Activated naive CD8-positive, alpha-beta T cell treated with anti-CD3 and anti-CD28 coated beads for 36 hours (primary cell): Measurements from ENCODE around the gene AP2A2. TPM values are rescaled to one million over a fixed set of nuclear protein-coding genes. Genes with fewer than 3 reads are reported as not detected.

ENCODE experiments used
- DNase-seq: peaks from one replicate; pipeline ENCODE4 v3.0.0; 2021
- H3K27ac Mint-ChIP-seq: one replicate; pipeline ENCODE4 v1.8.0; 2022; ENCODE audit warnings: mild to moderate bottlenecking, moderate library complexity, mixed read lengths
- H3K27me3 Mint-ChIP-seq: one replicate; pipeline ENCODE4 v1.8.0; 2022; ENCODE audit warnings: mild to moderate bottlenecking, mixed read lengths
- H3K36me3 Mint-ChIP-seq: one replicate; pipeline ENCODE4 v1.8.0; 2021; ENCODE audit warnings: mild to moderate bottlenecking, mixed read lengths
- H3K4me1 Mint-ChIP-seq: one replicate; pipeline ENCODE4 v1.8.0; 2021; ENCODE audit warnings: mixed read lengths
- H3K4me3 Mint-ChIP-seq: one replicate; pipeline ENCODE4 v1.8.0; 2022; ENCODE audit warnings: mild to moderate bottlenecking, moderate library complexity, mixed read lengths
- H3K9me3 Mint-ChIP-seq: one replicate; pipeline ENCODE4 v1.8.0; 2022; ENCODE audit warnings: mixed read lengths
- total RNA-seq, 2 experiments: library from RNA; stranded (reverse); gene quantifications; one replicate each; pipeline ENCODE4 v1.2.3, GENCODE V29; 2021

Gene AP2A2
- total RNA-seq, 2 experiments from 2014 or later: 26.3 to 30.3 TPM

DNA sequence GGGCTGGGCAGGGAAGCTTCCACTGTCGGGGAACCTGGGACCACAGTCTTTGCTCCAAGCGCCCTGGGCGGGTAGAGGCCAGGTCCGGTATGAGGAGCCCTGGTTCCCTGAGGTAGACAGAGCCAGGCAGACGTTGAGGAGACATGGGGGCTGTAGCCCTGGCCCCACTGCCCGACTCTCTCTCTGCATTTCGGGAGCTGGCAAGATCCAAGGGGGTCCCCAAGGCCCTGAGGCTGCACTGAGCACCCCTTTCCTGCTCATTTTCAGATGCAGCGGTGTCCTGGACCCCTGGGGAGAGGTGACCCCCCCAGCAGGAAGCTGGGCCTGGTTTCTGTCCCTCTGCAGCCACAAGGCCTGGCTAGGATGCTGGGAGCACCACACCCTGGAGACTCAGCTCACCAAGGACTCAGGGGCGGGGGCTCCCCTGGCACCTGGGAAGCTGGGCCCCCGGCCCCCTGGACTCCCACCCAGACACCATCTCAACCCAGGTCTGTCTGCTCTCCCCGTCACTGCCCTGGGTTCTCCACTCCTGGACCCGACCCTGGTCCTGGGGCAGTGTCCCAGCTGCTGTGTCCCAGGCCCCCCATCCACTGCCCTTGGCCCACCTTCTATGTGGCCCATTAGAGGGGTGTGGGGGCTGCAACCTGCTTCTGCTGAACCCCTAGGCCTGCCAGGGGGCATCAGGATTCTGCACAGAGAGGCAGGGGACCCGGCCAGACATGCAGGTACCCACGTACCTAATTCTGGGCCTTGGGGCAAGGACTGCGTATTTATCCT is 125.9 kb downstream of the AP2A2 start:
- DNase-seq: no peak
- Mint-ChIP-seq H3K27ac (no peak overlapping the region), H3K9me3 (no peaks in the 10 kb centered on the region), H3K36me3 (no peaks in the 10 kb centered on the region), H3K27me3 (peaks cover 10% of the 10 kb centered on the region), H3K4me1 (peaks cover 2% of the 10 kb centered on the region), H3K4me3 (no peak overlapping the region)

DNA sequence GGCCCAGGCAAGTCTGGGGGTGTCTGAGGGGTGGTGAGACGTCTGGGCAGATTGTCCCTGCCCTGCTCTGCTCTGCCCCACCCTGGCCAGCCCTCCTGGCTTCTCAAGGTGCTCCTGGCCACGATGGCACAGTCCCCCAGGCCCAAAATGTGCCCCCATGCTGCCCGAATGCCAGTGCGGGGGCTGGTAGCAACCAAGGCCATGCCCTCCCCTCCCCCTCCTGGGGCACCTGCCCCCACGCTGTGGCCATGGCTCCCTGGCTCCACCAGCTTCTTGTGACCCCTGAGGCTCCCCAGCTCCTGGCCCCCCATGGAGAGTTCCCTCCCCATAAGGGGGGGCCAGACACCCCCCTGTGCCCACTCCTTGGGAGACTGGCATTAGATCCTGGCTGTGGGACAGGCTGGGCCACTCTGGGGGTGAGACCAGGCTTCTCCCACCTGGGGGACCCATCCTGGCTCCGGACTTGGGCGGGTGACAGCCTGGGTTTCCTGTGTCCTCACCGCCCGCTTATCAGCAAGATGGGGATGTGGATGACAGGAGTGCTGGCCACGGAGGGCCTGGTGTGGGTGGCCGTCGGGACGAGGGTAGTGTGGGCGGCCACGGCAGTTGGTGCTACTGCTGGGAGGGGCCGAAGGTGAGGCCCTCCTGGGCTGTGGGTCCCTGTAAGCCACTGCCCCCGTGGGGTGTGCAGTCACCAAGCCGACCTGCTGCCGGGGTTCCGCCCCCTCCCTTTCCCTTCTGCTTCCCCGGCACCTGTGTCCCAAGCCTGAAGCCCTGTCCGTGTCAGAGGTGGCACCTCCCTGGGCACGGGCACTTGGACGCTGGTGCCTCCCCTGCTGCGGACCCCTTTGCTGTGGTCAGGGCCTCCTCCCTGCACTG is 126.7 kb downstream of the AP2A2 start:
- Mint-ChIP-seq H3K36me3 (no peaks in the 10 kb centered on the region), H3K27ac (no peak overlapping the region), H3K4me1 (peaks cover 2% of the 10 kb centered on the region), H3K27me3 (peaks cover 10% of the 10 kb centered on the region), H3K9me3 (no peaks in the 10 kb centered on the region), H3K4me3 (no peak overlapping the region)
- no peak for DNase-seq

DNA sequence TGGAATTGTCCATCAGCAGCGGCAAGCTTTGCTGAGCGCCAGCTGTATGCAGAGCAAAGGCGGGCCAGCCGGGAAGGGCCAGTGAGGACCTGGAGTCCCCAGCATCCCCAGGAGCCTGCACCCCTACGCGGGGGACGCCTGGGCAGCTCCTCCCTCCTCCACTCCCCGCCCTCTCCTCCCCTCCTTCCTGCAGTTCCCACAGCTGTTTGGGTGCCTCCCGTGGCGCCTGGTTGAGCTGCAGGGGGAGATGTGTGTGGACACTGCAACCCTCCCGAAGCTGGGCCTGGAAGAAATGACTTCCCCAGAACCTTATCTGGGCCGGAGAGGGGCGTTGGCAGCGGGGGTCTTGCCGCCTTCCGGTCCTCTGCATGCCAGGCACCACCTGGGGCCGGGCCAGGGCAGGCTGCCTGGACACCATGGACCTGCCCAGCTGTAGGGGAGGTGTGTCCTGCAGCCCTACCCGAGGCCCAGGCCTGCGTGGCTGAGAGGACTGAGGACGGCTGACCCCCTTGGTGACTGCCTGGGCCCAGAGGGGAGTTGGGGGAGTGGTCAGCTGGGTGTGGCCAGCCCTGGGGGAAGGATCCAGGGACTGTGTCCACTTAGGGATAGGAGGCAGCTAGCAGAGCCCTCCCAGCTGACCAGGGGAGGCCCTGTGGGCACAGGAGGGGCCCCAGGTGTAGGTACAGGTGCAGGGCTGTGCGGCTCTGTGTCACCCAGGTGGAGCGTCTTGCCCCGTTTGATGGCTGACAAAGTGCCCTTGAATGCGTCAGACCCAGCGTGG is 127.6 kb downstream of the AP2A2 start:
- no peak for DNase-seq
- Mint-ChIP-seq H3K9me3 (no peaks in the 10 kb centered on the region), H3K4me3 (no peak overlapping the region), H3K27ac (no peak overlapping the region), H3K27me3 (peaks cover 5% of the 10 kb centered on the region), H3K4me1 (peaks cover 2% of the 10 kb centered on the region), H3K36me3 (no peaks in the 10 kb centered on the region)

DNA sequence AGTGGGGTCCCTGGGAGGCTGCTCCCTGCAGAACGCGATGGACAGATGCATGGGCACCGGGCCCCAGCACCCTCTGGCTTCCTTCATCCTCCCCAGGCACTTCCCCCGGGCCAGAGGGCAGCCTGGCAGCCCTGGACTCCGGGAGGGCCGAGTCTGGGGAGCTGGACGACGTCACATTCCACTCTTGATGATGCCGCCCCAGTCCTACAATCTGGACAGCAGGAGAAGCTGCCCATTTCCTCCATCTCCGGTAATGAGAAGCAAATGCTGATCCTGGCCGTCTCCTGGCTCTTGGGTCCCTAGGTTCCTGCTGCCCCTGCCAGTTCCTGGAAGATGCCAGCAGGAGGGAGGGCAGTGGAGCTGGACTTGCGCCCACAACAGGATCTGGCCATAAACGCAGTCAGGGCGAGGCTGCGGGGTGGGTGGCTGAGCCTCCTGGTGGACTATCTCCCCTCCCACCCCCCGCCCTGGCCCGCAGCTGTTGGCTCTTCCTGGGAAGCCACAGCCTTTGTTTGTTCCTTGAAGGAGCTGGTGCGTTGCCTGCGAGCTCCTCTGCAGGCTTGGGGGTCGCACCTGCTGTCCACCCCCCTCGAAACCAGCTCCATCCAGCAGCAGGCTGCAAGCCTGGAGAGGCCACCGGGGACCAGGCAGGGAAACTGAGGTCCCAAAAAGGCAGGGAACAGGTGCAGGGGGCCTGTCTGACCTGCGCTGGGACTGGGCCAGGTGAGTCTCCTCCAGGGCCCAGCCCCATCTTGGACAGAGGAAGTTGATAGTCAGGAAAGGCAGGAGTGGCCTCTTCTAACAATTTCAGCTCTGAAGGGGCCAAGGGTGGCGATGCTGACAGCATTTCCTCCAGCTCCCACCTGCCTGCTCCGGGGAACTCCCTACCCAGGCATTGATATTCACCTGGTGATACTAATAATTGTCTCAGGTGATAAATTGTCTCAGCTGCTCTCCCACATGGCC is 128.8 kb downstream of the AP2A2 start:
- no peaks in the 10 kb centered on the region for H3K36me3 Mint-ChIP-seq
- H3K27me3 Mint-ChIP-seq: peaks cover 5% of the 10 kb centered on the region
- no peak overlapping the region for H3K4me3 Mint-ChIP-seq
- H3K9me3 Mint-ChIP-seq: no peaks in the 10 kb centered on the region
- no peak for DNase-seq
- peaks cover 2% of the 10 kb centered on the region for H3K4me1 Mint-ChIP-seq
- H3K27ac Mint-ChIP-seq: no peak overlapping the region

DNA sequence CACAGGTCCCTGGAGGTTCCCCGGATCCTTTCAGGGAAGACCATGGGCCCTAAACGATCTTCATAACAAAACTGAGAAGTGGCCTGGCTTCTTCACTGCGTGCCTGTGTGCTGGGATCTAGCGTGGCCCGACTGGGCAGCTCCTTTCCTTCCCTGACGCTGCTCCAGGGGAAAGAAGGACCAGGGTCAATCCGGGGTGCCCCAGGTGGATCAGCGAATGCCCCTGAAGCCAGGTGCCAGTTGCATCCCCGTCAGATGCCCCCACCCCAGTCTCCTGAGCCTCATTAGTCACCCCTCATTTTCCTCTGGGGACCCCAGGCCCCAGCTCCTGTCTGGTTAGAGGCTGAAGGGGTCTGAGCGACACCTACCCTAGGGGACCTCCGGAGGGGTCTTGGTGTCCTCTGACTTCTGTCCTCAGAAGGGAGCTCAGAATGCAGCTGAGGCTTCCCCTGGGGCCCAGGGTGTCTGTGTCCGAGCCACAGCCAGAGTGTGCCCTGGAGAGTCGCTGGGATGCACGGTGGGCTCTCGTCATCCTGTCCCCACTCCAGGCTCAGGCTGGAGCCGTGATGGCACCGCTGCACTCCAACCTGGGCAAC is 129.5 kb downstream of the AP2A2 start:
- no peak for DNase-seq
- peaks cover 5% of the 10 kb centered on the region for H3K27me3 Mint-ChIP-seq
- H3K36me3 Mint-ChIP-seq: no peaks in the 10 kb centered on the region
- peaks cover 2% of the 10 kb centered on the region for H3K4me1 Mint-ChIP-seq
- no peak overlapping the region for H3K27ac Mint-ChIP-seq
- no peak overlapping the region for H3K4me3 Mint-ChIP-seq
- no peaks in the 10 kb centered on the region for H3K9me3 Mint-ChIP-seq

DNA sequence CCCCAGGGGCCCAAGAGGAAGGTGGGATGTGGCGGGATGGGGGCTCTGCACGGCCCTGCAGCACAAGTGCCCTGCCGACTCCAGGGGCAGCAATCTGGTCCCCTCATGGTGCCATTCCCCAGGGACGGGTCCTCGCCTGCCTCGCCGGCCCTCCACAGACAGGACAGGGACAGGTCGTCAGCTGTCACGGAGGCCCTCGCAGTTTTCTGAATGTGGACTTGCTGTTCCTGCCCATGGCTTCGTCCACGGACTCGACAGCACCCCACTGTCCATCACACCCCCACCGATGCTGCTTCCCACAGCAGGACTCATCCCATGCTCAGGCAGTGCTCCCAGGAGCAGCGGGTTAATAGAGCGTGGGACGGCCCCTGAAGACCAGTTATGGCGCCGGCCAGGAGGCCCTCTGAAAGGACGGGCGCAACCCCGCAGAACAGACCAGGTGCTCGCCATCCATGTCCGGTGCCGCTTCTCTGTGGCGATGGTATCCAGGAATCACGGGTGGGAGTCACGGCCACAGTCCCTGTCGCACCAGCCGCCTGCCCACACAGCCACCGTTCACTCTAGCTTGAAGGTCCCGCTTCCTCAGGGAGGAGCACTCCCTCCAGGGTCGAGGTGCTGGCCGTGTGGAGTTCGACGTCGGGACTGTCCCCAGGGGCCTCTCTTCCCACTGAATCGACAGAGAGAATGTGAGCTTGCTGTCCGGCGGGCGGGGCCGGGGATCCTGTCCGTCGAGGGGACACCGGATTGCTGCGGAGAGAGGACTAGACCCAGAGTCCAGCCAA is 130.5 kb downstream of the AP2A2 start:
- Mint-ChIP-seq H3K36me3 (no peaks in the 10 kb centered on the region), H3K4me1 (no peaks in the 10 kb centered on the region), H3K27me3 (peaks cover 1% of the 10 kb centered on the region), H3K4me3 (no peak overlapping the region), H3K27ac (no peak overlapping the region), H3K9me3 (no peaks in the 10 kb centered on the region)
- no peak for DNase-seq

DNA sequence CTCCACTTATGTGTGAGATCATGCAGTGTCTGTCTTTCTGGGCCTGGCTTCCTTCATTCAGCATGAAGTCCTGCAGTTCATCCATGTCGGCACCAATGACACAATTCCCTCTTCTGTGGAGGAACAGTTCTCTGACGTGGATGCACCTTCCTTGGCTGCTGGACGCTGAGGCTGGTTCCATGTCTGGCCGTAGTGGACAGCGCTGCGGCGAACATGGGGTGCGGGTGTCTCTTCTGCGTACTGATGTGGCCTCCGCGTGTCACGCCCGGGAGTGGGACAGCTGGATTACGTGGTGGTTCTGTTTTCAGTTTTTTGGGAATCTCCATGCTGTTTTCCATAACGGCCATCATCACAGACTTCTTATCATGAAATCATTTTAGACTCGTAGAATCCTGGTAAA is 132.1 kb downstream of the AP2A2 start:
- DNase-seq: no peak
- Mint-ChIP-seq H3K4me1 (peaks cover under 1% of the 10 kb centered on the region), H3K36me3 (no peaks in the 10 kb centered on the region), H3K27ac (no peak overlapping the region), H3K4me3 (no peak overlapping the region), H3K9me3 (peaks cover 5% of the 10 kb centered on the region), H3K27me3 (no peaks in the 10 kb centered on the region)

DNA sequence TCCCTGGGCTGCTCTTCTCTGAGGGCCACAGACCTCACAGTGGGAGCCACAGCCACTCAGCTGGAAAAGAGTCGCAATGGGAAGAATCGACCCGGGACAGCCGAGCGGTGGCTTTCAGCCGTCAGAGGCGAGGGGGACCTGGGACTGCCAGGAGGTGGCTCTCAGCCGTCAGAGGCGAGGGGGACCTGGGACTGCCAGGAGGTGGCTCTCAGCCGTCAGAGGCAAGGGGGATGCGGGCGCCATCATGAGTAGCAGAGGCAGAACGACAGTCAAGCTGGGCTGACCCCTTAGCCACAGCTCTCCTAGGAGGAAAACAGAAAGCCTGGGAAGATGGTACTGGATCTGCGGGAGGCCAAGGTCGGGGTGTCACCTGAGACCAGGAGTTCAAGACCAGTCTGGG is 134.1 kb downstream of the AP2A2 start:
- no peaks in the 10 kb centered on the region for H3K36me3 Mint-ChIP-seq
- H3K4me1 Mint-ChIP-seq: peaks cover 14% of the 10 kb centered on the region
- DNase-seq: no peak
- peaks cover 5% of the 10 kb centered on the region for H3K9me3 Mint-ChIP-seq
- no peak overlapping the region for H3K4me3 Mint-ChIP-seq
- H3K27me3 Mint-ChIP-seq: peaks cover 4% of the 10 kb centered on the region
- no peak overlapping the region for H3K27ac Mint-ChIP-seq

DNA sequence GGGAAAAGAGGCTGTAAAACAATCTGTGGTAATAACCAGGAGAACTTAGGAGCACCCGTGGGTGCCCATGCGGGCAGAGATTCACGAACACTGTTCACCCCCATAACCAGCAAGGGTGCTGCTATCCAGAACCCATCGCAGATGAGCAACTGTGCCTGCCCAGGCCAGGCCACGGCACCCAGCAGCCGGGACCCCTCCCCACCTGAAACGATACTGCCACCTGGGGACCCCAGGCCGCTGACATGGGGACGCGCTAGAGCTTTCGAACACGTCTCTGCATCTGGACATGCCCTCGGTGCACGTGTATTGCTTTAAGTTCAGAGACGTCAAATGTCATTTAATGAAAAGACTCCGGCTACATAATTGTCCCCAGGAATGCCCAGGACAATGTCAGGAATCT is 134.7 kb downstream of the AP2A2 start:
- no peaks in the 10 kb centered on the region for H3K36me3 Mint-ChIP-seq
- H3K9me3 Mint-ChIP-seq: peaks cover 5% of the 10 kb centered on the region
- no peak overlapping the region for H3K4me3 Mint-ChIP-seq
- H3K27me3 Mint-ChIP-seq: peaks cover 4% of the 10 kb centered on the region
- no peak overlapping the region for H3K27ac Mint-ChIP-seq
- H3K4me1 Mint-ChIP-seq: peaks cover 14% of the 10 kb centered on the region
- no peak for DNase-seq

DNA sequence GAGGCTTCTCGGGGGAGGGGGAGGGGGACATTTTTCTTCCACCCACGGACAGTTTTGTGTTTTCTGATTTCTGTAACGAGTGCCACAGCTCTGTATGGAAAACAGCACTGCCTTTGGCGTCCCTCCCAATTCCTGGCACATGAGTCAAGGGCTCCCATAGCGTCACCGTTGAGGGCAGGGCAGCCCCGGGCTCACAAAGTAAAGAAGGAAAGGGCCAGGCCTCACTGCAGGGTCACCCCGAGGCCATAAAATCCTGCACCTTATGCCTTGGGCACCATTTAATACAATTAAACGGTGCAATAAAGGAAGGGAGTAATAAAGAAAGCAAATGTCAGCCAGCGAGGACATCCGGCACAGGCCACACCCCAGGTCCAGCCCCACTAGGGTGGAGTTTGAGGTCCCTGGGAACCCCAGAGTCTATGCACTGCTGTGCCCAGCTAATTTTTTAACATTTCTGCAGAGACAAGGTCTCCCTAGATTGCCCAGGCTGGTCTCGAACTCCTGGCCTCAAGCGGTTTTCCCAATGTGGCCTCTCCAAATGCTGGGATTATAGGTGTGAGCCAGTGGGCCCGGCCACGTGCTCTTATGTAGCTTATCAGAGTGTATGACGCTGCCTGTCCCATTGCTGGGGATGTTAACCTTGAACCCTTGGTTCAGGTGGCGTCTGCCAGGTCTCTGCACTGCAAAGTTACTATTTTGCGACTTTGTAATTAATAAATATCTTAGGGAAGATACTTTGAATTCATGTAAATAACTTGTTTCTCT is 135.4 kb downstream of the AP2A2 start:
- H3K27ac Mint-ChIP-seq: no peak overlapping the region
- peaks cover 4% of the 10 kb centered on the region for H3K27me3 Mint-ChIP-seq
- peaks cover 14% of the 10 kb centered on the region for H3K4me1 Mint-ChIP-seq
- H3K9me3 Mint-ChIP-seq: peaks cover 5% of the 10 kb centered on the region
- no peaks in the 10 kb centered on the region for H3K36me3 Mint-ChIP-seq
- no peak for DNase-seq
- no peak overlapping the region for H3K4me3 Mint-ChIP-seq
